Glomerular visceral epithelial cell (primary cell): ENCODE measurements around the gene ZC3H10.
A peak's percentile ranks its signal among the peaks of the same experiment; 100 is the strongest.
"Not testable (repeated sequence)": the region's sequence is repeated elsewhere in the genome, so short reads cannot be mapped to it uniquely, and the experiment has no call there.

Experiments used
- DNase-seq: peaks from one replicate; pipeline ENCODE4 v3.0.0-alpha.2; 2016; ENCODE audit errors: extremely low spot score

The ZC3H10 gene

GRCh38 chr12:56103066-56103711 lies 14.9 kb upstream of the ZC3H10 start:
- no peak for DNase-seq

GRCh38 chr12:56103823-56104108 lies 14.3 kb upstream of the ZC3H10 start:
- no peak for DNase-seq

- DNase-seq, result peak; percentile 99
These were observed 13.8 kb upstream of the ZC3H10 start, which contains the start of gene PA2G4 for GRCh38 chr12:56104109-56104814. PA2G4 (plus strand) TSS chr12:56104559; CDS start chr12:56104738, 179 bp downstream.

GRCh38 chr12:56104815-56105608 lies 13.1 kb upstream of the ZC3H10 start:
- DNase-seq, result no peak

- no peak for DNase-seq
These were observed 12.5 kb upstream of the ZC3H10 start for GRCh38 chr12:56105609-56105902.

- no peak for DNase-seq
These were observed 10.8 kb upstream of the ZC3H10 start for GRCh38 chr12:56107242-56107641.

GRCh38 chr12:56110571-56110970 lies 7.5 kb upstream of the ZC3H10 start:
- no peak for DNase-seq

GRCh38 chr12:56114084-56114483 lies 4.0 kb upstream of the ZC3H10 start:
- DNase-seq, result no peak

- DNase-seq, result no peak
These were observed 2.7 kb upstream of the ZC3H10 start for GRCh38 chr12:56115329-56115728.

- peak; percentile 92 for DNase-seq
These were observed 1.6 kb upstream of the ZC3H10 start, which contains the start of gene RPL41 for GRCh38 chr12:56116267-56117081. RPL41 (plus strand) TSS chr12:56116633.

GRCh38 chr12:56117082-56117706 lies 872 bp upstream of the ZC3H10 start:
- not testable (repeated sequence) for DNase-seq

GRCh38 chr12:56118688-56119357 lies 757 bp downstream of the ZC3H10 start:
- DNase-seq, result no peak

- DNase-seq, result peak; percentile 88
These were observed 1.3 kb downstream of the ZC3H10 start for GRCh38 chr12:56119361-56119796.

- DNase-seq, result peak; percentile 58
These were observed 2.2 kb downstream of the ZC3H10 start for GRCh38 chr12:56120158-56120846.

- no peak for DNase-seq
These were observed 3.3 kb downstream of the ZC3H10 start for GRCh38 chr12:56121204-56121870.

GRCh38 chr12:56122637-56123036 lies 4.6 kb downstream of the ZC3H10 start:
- DNase-seq, result no peak

GRCh38 chr12:56124133-56124532 lies 6.1 kb downstream of the ZC3H10 start:
- no peak for DNase-seq

GRCh38 chr12:56126732-56127239 lies 8.7 kb downstream of the ZC3H10 start:
- DNase-seq, result no peak

- DNase-seq, result no peak
These were observed 9.4 kb downstream of the ZC3H10 start for GRCh38 chr12:56127485-56127887.
